IPS-NIHi11 (cell line): ENCODE data around the gene PXDN.
"Not testable (repeated sequence)": the region's sequence is repeated elsewhere in the genome, so short reads cannot be mapped to it uniquely, and the experiment has no call there.

Experiments used
- DNase-seq: peaks from one replicate; pipeline ENCODE4 v3.0.0; 2012; ENCODE audit warnings: mixed read lengths, low spot score

The PXDN gene

GRCh38 chr2:1774929-1775328, 30.6 kb upstream of the PXDN start:
- DNase-seq: no peak

GRCh38 chr2:1773883-1774282, 29.6 kb upstream of the PXDN start:
- no peak for DNase-seq

GRCh38 chr2:1772471-1773267, 28.4 kb upstream of the PXDN start:
- DNase-seq: no peak

- DNase-seq: no peak
Measured at GRCh38 chr2:1771626-1772280, 27.4 kb upstream of the PXDN start.

GRCh38 chr2:1770566-1771380, 26.5 kb upstream of the PXDN start:
- no peak for DNase-seq

GRCh38 chr2:1769703-1770422, 25.5 kb upstream of the PXDN start:
- DNase-seq: peak; percentile 92

- DNase-seq: no peak
Measured at GRCh38 chr2:1767939-1768691, 23.8 kb upstream of the PXDN start.

- DNase-seq: no peak
Measured at GRCh38 chr2:1766851-1767811, 22.8 kb upstream of the PXDN start.

- DNase-seq: peak; percentile 53
Measured at GRCh38 chr2:1766425-1766824, 22.1 kb upstream of the PXDN start.

- DNase-seq: not testable (repeated sequence)
Measured at GRCh38 chr2:1765201-1765600, 20.9 kb upstream of the PXDN start.

GRCh38 chr2:1759611-1759930, 15.3 kb upstream of the PXDN start:
- DNase-seq: no peak

- no peak for DNase-seq
Measured at GRCh38 chr2:1758774-1759610, 14.7 kb upstream of the PXDN start.

- DNase-seq: no peak
Measured at GRCh38 chr2:1758171-1758570, 13.9 kb upstream of the PXDN start.

- DNase-seq: no peak
Measured at GRCh38 chr2:1757567-1757966, 13.3 kb upstream of the PXDN start.

GRCh38 chr2:1757146-1757545, 12.8 kb upstream of the PXDN start:
- not testable (repeated sequence) for DNase-seq

- DNase-seq: no peak
Measured at GRCh38 chr2:1756456-1756855, 12.1 kb upstream of the PXDN start.

- no peak for DNase-seq
Measured at GRCh38 chr2:1755436-1756191, 11.3 kb upstream of the PXDN start.

- no peak for DNase-seq
Measured at GRCh38 chr2:1754461-1755170, 10.3 kb upstream of the PXDN start.
